ENCODE measurements around the gene FANK1. TPM values are rescaled to one million over a fixed set of nuclear protein-coding genes. Genes with fewer than 3 reads are reported as not detected.
A peak's percentile ranks its signal among the peaks of the same experiment; 100 is the strongest.

FANK1 gene
- polyA plus RNA-seq, 2 of the 4 experiments (the other 2 are of a cell fraction), result 4.1 to 5.3 TPM

DNA sequence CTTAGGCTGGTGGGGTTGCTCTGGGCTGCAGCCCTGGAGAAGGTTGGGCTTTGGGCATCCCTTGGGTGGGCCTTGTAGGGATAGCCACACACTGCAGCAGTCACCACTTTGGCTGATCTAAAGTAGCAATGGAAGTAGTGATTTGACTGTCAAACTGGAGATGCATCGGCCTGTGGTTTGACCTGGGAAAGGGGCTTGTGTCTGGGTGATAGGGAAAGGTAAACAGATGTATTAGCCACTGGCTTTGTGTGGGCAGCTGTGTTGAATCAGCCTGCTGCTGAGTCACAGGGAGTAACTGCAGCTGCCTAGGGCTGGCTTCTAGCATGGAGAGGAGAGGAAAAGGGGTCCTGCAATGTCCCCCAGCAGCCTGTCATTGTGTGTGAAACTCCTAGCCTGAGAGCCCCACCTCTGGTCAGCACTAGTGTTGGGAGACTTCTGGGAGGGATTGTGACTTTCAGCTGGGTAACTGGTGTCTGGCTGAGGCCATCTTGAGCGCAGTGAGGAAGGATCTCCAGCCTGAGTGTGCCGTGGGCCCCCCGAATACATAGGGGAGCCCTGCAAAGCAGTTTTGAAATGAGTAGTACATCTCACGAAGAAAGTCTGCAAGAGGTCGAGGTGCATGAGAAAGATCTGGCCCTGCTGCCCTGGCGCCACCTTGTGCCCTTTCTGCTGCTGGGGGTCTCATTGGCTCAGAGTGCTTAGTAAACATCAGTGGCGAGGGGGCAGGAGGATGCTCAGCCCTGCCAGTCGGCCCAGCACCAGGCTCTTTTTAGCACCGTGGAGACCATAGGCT, 117.3 kb downstream of the FANK1 start (continued):
- TF ChIP-seq, protein P1, sequence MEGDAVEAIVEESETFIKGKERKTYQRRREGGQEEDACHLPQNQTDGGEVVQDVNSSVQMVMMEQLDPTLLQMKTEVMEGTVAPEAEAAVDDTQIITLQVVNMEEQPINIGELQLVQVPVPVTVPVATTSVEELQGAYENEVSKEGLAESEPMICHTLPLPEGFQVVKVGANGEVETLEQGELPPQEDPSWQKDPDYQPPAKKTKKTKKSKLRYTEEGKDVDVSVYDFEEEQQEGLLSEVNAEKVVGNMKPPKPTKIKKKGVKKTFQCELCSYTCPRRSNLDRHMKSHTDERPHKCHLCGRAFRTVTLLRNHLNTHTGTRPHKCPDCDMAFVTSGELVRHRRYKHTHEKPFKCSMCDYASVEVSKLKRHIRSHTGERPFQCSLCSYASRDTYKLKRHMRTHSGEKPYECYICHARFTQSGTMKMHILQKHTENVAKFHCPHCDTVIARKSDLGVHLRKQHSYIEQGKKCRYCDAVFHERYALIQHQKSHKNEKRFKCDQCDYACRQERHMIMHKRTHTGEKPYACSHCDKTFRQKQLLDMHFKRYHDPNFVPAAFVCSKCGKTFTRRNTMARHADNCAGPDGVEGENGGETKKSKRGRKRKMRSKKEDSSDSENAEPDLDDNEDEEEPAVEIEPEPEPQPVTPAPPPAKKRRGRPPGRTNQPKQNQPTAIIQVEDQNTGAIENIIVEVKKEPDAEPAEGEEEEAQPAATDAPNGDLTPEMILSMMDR (IDR thresholded peaks at IDR 0.05), result 0 out of 3 replicates have a peak, but pooled peaks have one; percentile 19
- TF ChIP-seq SMC3 (IDR thresholded peaks at IDR 0.05) (0 out of 3 replicates have a peak, but pooled peaks have one; percentile 19), JUNB (IDR thresholded peaks at IDR 0.05) (0 out of 2 replicates have a peak, but pooled peaks have one; percentile 41), FOSB (CRISPR knock-in tag; IDR thresholded peaks at IDR 0.05) (no peak)

DNA sequence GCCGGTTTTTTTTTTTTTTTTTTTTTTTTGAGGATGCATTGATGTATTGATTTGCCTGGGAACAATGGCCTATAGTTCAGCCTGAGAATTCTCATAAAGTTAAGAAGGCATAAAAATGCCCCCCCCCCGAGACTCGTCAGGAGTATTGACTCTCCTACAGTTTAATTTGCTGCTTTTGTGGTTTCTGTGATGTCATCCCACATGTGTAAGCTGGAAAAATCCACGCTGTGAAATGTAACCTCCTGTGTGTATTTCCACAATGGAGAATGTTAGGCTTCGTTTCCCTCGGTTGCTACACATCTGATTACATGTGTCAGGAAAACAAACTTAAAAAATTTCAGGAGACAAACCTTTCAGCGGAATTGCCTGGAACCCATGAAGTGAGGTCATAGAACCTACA, 117.9 kb downstream of the FANK1 start:
- Histone ChIP-seq H3K4me1 (peaks cover 27% of the 10 kb centered on the region), H3K27ac (peak overlapping the region; percentile 54 to 89; a peak in 5 of 6 replicates), H3K4me3 (no peak overlapping the region), H3K9me3 (peaks cover 7% of the 10 kb centered on the region; the same call in 2 of the 3 replicates), H3K4me2 (peak overlapping the region; percentile 47)
- FAIRE-seq (no peak), ATAC-seq (no peak), DNase-seq (ENCODE audit: low read depth in 1 of 2, low spot score in 1 of 2) (no peak)
- 61% methylated on average over 7 of the region's 7 CpGs for WGBS (ENCODE audit: missing lambda C conversion rate)
- CTCF ChIA-PET, result interaction anchor here (1.4 to 1.5 kb wide), 2 partner anchors 36 to 373 kb away, joined by 3 read pairs; no protein-coding TSS in a partner anchor
- TF ChIP-seq FOXS1 (CRISPR knock-in tag; IDR thresholded peaks at IDR 0.05), result no peak
- POLR2A ChIA-PET, result interaction anchor here (0.5 to 0.8 kb wide), 2 partner anchors 48 to 117 kb away, joined by 3 to 4 read pairs; no protein-coding TSS in a partner anchor

DNA sequence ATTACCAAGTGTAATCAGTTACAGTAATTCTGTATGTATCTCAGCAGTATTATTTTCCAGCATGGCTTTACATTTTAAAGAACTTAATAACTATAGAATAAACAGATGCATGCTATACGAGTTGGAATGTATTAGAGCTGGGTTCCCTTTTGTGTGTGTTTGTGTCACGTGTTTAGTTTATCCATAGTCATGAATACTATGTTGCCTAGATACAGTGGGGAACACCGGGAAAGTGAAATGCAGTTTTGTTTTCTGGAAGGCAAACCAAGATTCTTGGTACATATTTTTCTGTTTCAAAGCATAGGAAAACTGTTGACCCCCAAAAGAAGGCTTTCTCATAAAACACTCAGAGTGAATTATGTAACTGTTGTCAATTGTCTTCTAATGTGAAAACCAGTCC, 119.0 kb downstream of the FANK1 start:
- ChIA-PET POLR2A (no interaction called here), CTCF (no interaction called here)
- no peak overlapping the region for H3K27ac ChIP-seq
- WGBS (ENCODE audit: missing lambda C conversion rate), result 75% methylated on average over 3 of the region's 3 CpGs
- TF ChIP-seq, protein P2, sequence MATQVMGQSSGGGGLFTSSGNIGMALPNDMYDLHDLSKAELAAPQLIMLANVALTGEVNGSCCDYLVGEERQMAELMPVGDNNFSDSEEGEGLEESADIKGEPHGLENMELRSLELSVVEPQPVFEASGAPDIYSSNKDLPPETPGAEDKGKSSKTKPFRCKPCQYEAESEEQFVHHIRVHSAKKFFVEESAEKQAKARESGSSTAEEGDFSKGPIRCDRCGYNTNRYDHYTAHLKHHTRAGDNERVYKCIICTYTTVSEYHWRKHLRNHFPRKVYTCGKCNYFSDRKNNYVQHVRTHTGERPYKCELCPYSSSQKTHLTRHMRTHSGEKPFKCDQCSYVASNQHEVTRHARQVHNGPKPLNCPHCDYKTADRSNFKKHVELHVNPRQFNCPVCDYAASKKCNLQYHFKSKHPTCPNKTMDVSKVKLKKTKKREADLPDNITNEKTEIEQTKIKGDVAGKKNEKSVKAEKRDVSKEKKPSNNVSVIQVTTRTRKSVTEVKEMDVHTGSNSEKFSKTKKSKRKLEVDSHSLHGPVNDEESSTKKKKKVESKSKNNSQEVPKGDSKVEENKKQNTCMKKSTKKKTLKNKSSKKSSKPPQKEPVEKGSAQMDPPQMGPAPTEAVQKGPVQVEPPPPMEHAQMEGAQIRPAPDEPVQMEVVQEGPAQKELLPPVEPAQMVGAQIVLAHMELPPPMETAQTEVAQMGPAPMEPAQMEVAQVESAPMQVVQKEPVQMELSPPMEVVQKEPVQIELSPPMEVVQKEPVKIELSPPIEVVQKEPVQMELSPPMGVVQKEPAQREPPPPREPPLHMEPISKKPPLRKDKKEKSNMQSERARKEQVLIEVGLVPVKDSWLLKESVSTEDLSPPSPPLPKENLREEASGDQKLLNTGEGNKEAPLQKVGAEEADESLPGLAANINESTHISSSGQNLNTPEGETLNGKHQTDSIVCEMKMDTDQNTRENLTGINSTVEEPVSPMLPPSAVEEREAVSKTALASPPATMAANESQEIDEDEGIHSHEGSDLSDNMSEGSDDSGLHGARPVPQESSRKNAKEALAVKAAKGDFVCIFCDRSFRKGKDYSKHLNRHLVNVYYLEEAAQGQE (IDR thresholded peaks at IDR 0.05), result no peak
- TF ChIP-seq, protein P3, sequence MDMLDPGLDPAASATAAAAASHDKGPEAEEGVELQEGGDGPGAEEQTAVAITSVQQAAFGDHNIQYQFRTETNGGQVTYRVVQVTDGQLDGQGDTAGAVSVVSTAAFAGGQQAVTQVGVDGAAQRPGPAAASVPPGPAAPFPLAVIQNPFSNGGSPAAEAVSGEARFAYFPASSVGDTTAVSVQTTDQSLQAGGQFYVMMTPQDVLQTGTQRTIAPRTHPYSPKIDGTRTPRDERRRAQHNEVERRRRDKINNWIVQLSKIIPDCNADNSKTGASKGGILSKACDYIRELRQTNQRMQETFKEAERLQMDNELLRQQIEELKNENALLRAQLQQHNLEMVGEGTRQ (IDR thresholded peaks at IDR 0.05), result no peak
- no peak for TF ChIP-seq HEYL (CRISPR knock-in tag; IDR thresholded peaks at IDR 0.05)
- no peak for TF ChIP-seq EHF (CRISPR knock-in tag; IDR thresholded peaks at IDR 0.05)
- no peak for TF ChIP-seq SMC3 (IDR thresholded peaks at IDR 0.05)
- TF ChIP-seq BHLHE40 (IDR thresholded peaks at IDR 0.05; ENCODE audit: low read depth, low read length), result no peak
- TF ChIP-seq ZC3H11A (IDR thresholded peaks at IDR 0.05), result no peak
- FAIRE-seq, result no peak
- no peak overlapping the region for H3K4me2 ChIP-seq
- peaks cover 27% of the 10 kb centered on the region for H3K4me1 ChIP-seq
- DNase-seq (ENCODE audit: low read depth in 1 of 2, low spot score in 1 of 2), result no peak
- no peak for ATAC-seq
- H3K4me3 ChIP-seq, result no peak overlapping the region
- H3K9me3 ChIP-seq, result peaks cover 6% of the 10 kb centered on the region; the same call in 2 of the 3 replicates

DNA sequence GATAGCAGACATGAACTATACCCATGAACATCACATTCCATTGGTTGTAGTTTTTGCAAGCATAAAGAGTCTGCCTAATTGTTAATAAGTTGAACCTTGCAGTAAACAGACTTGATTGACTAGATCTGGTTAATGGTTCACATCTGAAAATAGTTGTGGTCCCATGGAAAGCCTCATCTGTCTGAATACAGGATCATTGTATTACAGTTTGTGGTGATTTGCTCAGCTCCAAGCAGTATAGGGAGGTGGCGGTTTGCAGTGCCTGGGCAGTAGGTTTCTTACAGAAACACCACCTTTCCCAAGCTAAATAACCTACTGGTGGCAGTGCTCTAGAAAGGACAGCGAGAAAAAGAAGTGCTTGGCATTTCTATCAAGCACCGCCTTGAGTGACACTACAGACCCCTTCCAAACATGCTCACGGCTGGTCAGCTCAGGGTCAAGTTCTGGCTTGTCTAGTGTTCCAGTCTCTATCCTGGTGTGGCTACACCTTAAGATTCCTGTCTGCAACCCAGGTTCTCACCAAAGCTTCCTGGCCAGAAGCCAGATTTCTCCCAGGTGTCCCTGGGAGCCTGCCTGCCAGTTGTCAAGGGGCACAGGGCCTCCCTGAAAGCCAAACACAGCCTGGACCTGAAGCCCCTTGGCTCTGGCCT, 119.9 kb downstream of the FANK1 start:
- ATAC-seq (no peak), FAIRE-seq (no peak), DNase-seq (ENCODE audit: low read depth in 1 of 2, low spot score in 1 of 2) (no peak)
- TF ChIP-seq, protein P4, sequence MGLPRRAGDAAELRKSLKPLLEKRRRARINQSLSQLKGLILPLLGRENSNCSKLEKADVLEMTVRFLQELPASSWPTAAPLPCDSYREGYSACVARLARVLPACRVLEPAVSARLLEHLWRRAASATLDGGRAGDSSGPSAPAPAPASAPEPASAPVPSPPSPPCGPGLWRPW (IDR thresholded peaks at IDR 0.05), result no peak
- TF ChIP-seq FOSL2 (IDR thresholded peaks at IDR 0.05) (no peak), FOSL2 (CRISPR knock-in tag; IDR thresholded peaks at IDR 0.05) (no peak), RCOR1 (IDR thresholded peaks at IDR 0.05; ENCODE audit: low read depth, low read length) (no peak), SMC3 (IDR thresholded peaks at IDR 0.05) (no peak), MYC (IDR thresholded peaks at IDR 0.05; ENCODE audit: borderline replicate concordance, low read length) (no peak), ZSCAN20 (CRISPR knock-in tag; IDR thresholded peaks at IDR 0.05) (no peak), TP53 (CRISPR knock-in tag; IDR thresholded peaks at IDR 0.05) (no peak), HOXB13 (CRISPR knock-in tag; IDR thresholded peaks at IDR 0.05; ENCODE audit: low read depth) (no peak), HOXA7 (CRISPR knock-in tag; IDR thresholded peaks at IDR 0.05) (no peak), FOSB (CRISPR knock-in tag; IDR thresholded peaks at IDR 0.05) (no peak), ZFP36 (IDR thresholded peaks at IDR 0.05; ENCODE audit: borderline replicate concordance, partially characterized antibody) (no peak), MAFK (IDR thresholded peaks at IDR 0.05; ENCODE audit: partially characterized antibody) (no peak), CHD2 (IDR thresholded peaks at IDR 0.05; ENCODE audit: low read length, partially characterized antibody) (no peak), SREBF2 (IDR thresholded peaks at IDR 0.05) (no peak), NPAS2 (CRISPR knock-in tag; IDR thresholded peaks at IDR 0.05; ENCODE audit: borderline replicate concordance) (no peak)
- CTCF ChIA-PET, result interaction anchor here (0.8 to 1.1 kb wide), 4 partner anchors 29 to 47 kb away, joined by 3 read pairs; no protein-coding TSS in a partner anchor
- Histone ChIP-seq H3K9me3 (no peaks in the 10 kb centered on the region), H3K4me1 (peaks cover 27% of the 10 kb centered on the region), H3K4me2 (no peak overlapping the region), H3K27ac (no peak overlapping the region), H3K4me3 (no peak overlapping the region)
- WGBS (ENCODE audit: missing lambda C conversion rate), result 95% methylated on average over 4 of the region's 4 CpGs
- POLR2A ChIA-PET, result no interaction called here
